Measurements from ENCODE around the gene OR2T2. TPM values are rescaled to one million over a fixed set of nuclear protein-coding genes. Genes with fewer than 3 reads are reported as not detected.
"Not testable (repeated sequence)": the region's sequence is repeated elsewhere in the genome, so short reads cannot be mapped to it uniquely, and the experiment has no call there.

Gene OR2T2
- total RNA-seq: not detected

GRCh38 chr1:248445399-248445798, at the start of gene OR2T2:
TSS of gene OR2T2 (plus strand) at chr1:248445637. CDS start at chr1:248452798, 7,161 bp downstream.
- CTCF ChIA-PET; POLR2A ChIA-PET; intact Hi-C loops (cut with micrococcal nuclease); DNase-seq; H3K4me1 Mint-ChIP-seq (ENCODE audit: low read depth); H3K27ac Mint-ChIP-seq; H3K27me3 Mint-ChIP-seq; H3K36me3 Mint-ChIP-seq; H3K9me3 Mint-ChIP-seq; H3K4me3 Mint-ChIP-seq: not testable (repeated sequence)

DNA sequence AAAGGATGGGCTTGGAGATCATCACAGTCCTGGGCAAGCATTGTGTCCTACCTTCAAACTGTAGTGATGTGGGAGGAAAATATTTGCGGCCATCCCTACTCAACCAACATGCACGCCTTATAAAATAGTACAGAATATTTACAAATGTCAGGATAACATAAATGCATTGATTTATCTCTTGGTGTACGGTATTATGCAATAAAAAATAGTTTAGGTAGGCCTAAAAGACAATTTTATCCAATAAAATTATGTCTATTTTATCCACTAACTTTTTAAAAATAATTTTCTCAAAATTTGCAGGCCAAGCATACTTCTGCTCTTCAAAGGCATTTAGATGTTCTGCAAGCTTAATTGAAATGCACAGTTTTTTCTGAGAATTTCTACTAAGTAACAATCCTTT, 42.7 kb upstream of the OR2T2 start, which contains the start of gene OR2T1:
TSS of gene OR2T1 (plus strand) at position 301 of the 400 bp plus-strand sequence. CDS start 3,100 bp downstream, outside the sequence.
- DNase-seq: no peak
- Mint-ChIP-seq H3K27ac (no peak within 1 kb of the TSS), H3K9me3 (peaks cover 3% of the 10 kb centered on the region), H3K4me1 (ENCODE audit: low read depth) (no peaks in the 10 kb centered on the region), H3K36me3 (no peaks in the 10 kb centered on the region), H3K4me3 (no peak within 1 kb of the TSS), H3K27me3 (no peaks in the 10 kb centered on the region)
- ChIA-PET POLR2A (no interaction called here), CTCF (no interaction called here)
- intact Hi-C loops (cut with micrococcal nuclease): loop anchor here (10.0 kb wide), 1 partner anchor 182 kb away; no protein-coding TSS in a partner anchor

- intact Hi-C loops (cut with micrococcal nuclease): loop anchor here (1.0 to 10.0 kb wide), 3 partner anchors 181 to 403 kb away; no protein-coding TSS in a partner anchor
- no peaks in the 10 kb centered on the region for H3K36me3 Mint-ChIP-seq
- peaks cover 3% of the 10 kb centered on the region for H3K9me3 Mint-ChIP-seq
- H3K4me1 Mint-ChIP-seq (ENCODE audit: low read depth): no peaks in the 10 kb centered on the region
- H3K27ac Mint-ChIP-seq: no peak overlapping the region
- no peak overlapping the region for H3K4me3 Mint-ChIP-seq
- CTCF ChIA-PET: interaction anchor here (0.7 to 1.5 kb wide), 7 partner anchors 10 to 403 kb away, joined by 3 to 5 read pairs (median 4); no protein-coding TSS in a partner anchor
- no peak for DNase-seq
- H3K27me3 Mint-ChIP-seq: no peaks in the 10 kb centered on the region
- POLR2A ChIA-PET: no interaction called here
Measured at GRCh38 chr1:248404024-248404423, 41.4 kb upstream of the OR2T2 start.

- CTCF ChIA-PET: interaction anchor here (0.6 to 0.7 kb wide), 2 partner anchors 206 to 220 kb away, joined by 3 read pairs; no protein-coding TSS in a partner anchor
- intact Hi-C loops (cut with micrococcal nuclease): loop anchor here (10.0 kb wide), 1 partner anchor 178 kb away; no protein-coding TSS in a partner anchor
- H3K36me3 Mint-ChIP-seq: no peaks in the 10 kb centered on the region
- no peak overlapping the region for H3K4me3 Mint-ChIP-seq
- no peak overlapping the region for H3K27ac Mint-ChIP-seq
- DNase-seq: no peak
- POLR2A ChIA-PET: no interaction called here
- H3K4me1 Mint-ChIP-seq (ENCODE audit: low read depth): no peaks in the 10 kb centered on the region
- H3K9me3 Mint-ChIP-seq: peaks cover 15% of the 10 kb centered on the region
- no peaks in the 10 kb centered on the region for H3K27me3 Mint-ChIP-seq
Measured at GRCh38 chr1:248406721-248407692, 38.4 kb upstream of the OR2T2 start.

DNA sequence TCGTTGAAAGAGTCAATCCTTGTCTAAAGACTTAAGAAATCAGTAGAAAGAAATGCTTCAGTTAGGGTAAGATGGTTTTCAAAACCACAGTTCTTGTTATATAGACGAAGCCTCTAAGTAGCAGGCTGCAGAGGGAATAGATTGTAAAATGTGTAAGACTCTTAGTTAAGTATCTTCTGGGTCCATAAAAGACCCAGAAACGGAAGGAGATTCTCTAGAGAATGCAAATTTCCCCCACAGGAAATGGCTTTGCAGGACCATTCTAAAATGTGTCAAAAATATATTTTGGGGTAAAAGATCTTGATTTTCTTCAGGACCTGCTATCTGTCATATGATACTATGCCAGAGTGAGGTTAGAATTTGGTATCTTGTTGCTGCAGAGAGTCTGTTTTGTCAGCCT, 29.2 kb upstream of the OR2T2 start:
- H3K27me3 Mint-ChIP-seq: no peaks in the 10 kb centered on the region

GRCh38 chr1:248417854-248418253, 27.6 kb upstream of the OR2T2 start:
- H3K4me1 Mint-ChIP-seq (ENCODE audit: low read depth): peaks cover 21% of the 10 kb centered on the region
- POLR2A ChIA-PET: no interaction called here
- H3K36me3 Mint-ChIP-seq: peaks cover 6% of the 10 kb centered on the region
- H3K4me3 Mint-ChIP-seq: no peak overlapping the region
- H3K27ac Mint-ChIP-seq: no peak overlapping the region
- intact Hi-C loops (cut with micrococcal nuclease): no loop called here
- CTCF ChIA-PET: interaction anchor here (1.2 kb wide), 1 partner anchor 13 kb away, joined by 3 read pairs; no protein-coding TSS in a partner anchor
- DNase-seq: no peak
- H3K9me3 Mint-ChIP-seq: peaks cover 19% of the 10 kb centered on the region
- H3K27me3 Mint-ChIP-seq: no peaks in the 10 kb centered on the region

More for the DNA sequence above, 29.2 kb upstream of the OR2T2 start:
- no peak for DNase-seq
- Mint-ChIP-seq H3K27ac (no peak overlapping the region), H3K9me3 (peaks cover 14% of the 10 kb centered on the region), H3K4me3 (no peak overlapping the region), H3K36me3 (peaks cover 6% of the 10 kb centered on the region), H3K4me1 (ENCODE audit: low read depth) (peaks cover 21% of the 10 kb centered on the region)
- CTCF ChIA-PET: no interaction called here
- POLR2A ChIA-PET: no interaction called here
- intact Hi-C loops (cut with micrococcal nuclease): no loop called here

DNA sequence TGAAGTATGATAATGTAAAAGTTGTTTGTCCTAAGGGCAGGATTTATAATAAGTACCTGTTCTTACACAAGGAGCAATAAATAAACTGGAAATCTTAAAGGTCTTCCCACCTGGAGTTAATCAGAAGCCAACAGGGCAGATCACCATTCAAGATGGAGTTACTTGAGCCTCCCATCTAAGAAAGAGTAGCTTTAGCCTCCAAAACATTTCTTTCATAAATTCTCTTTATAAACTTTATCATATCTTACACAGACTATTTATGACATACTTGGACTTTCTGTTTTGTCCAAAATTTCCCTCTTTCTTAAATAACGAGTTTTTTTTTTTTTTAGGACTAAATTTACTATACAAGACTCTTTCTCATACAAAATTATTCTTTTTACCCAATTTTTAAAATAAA, 24.1 kb upstream of the OR2T2 start:
- ChIA-PET POLR2A (no interaction called here), CTCF (no interaction called here)
- Mint-ChIP-seq H3K27ac (no peak overlapping the region), H3K27me3 (no peaks in the 10 kb centered on the region), H3K9me3 (peaks cover 28% of the 10 kb centered on the region), H3K36me3 (peaks cover 6% of the 10 kb centered on the region), H3K4me1 (ENCODE audit: low read depth) (peaks cover 17% of the 10 kb centered on the region), H3K4me3 (no peak overlapping the region)
- intact Hi-C loops (cut with micrococcal nuclease): no loop called here
- DNase-seq: no peak

- CTCF ChIA-PET; H3K4me3 Mint-ChIP-seq; H3K27ac Mint-ChIP-seq; H3K36me3 Mint-ChIP-seq; H3K4me1 Mint-ChIP-seq (ENCODE audit: low read depth); H3K27me3 Mint-ChIP-seq; intact Hi-C loops (cut with micrococcal nuclease); DNase-seq; POLR2A ChIA-PET: not testable (repeated sequence)
- H3K9me3 Mint-ChIP-seq: peaks cover 11% of the 10 kb centered on the region
Measured at GRCh38 chr1:248427526-248428191, 17.8 kb upstream of the OR2T2 start.

- H3K9me3 Mint-ChIP-seq; intact Hi-C loops (cut with micrococcal nuclease); H3K36me3 Mint-ChIP-seq; POLR2A ChIA-PET; H3K27ac Mint-ChIP-seq; H3K4me3 Mint-ChIP-seq; CTCF ChIA-PET; H3K27me3 Mint-ChIP-seq; H3K4me1 Mint-ChIP-seq (ENCODE audit: low read depth); DNase-seq: not testable (repeated sequence)
Measured at GRCh38 chr1:248428192-248428533, 17.3 kb upstream of the OR2T2 start.

- H3K9me3 Mint-ChIP-seq; H3K36me3 Mint-ChIP-seq; CTCF ChIA-PET; DNase-seq; POLR2A ChIA-PET; H3K4me3 Mint-ChIP-seq; H3K4me1 Mint-ChIP-seq (ENCODE audit: low read depth); H3K27ac Mint-ChIP-seq; H3K27me3 Mint-ChIP-seq; intact Hi-C loops (cut with micrococcal nuclease): not testable (repeated sequence)
Measured at GRCh38 chr1:248431683-248432082, 13.8 kb upstream of the OR2T2 start.

- H3K4me1 Mint-ChIP-seq (ENCODE audit: low read depth); H3K27me3 Mint-ChIP-seq; intact Hi-C loops (cut with micrococcal nuclease); POLR2A ChIA-PET; H3K27ac Mint-ChIP-seq; H3K4me3 Mint-ChIP-seq; H3K9me3 Mint-ChIP-seq; DNase-seq; H3K36me3 Mint-ChIP-seq; CTCF ChIA-PET: not testable (repeated sequence)
Measured at GRCh38 chr1:248432201-248432600, 13.2 kb upstream of the OR2T2 start.

DNA sequence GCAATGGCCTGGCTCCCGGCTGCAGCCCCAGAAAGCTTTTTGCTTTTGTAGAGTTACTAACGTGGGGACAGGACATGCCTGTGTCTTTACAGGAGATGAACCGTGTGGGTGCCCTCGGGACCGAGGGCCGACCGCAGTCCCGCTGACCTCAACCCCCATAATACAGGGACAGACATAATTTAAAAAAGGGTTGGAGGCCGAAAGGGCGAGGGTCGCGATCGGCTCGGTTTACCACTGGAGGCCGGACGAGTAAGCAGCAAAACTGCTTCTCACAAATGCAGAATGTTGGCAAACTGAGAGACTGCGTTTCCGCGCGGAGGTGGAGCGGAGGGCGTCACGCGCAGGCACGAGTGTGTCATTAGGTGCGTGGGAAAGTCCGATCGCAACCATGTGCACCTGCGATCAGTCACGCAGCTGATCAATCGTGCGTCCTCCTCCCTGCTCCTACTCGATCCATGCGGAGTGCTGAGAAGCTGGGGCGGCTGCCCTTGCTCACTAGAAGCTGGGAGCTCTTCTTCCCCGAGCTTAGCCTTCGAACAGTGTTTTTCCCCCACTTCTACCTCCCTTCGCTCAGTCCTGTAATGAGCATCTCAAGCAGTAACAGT, 11.5 kb upstream of the OR2T2 start:
- intact Hi-C loops (cut with micrococcal nuclease): not testable (repeated sequence)

More for the DNA sequence above, 11.5 kb upstream of the OR2T2 start:
- H3K27me3 Mint-ChIP-seq; DNase-seq; CTCF ChIA-PET; H3K4me1 Mint-ChIP-seq (ENCODE audit: low read depth); H3K36me3 Mint-ChIP-seq; H3K27ac Mint-ChIP-seq; H3K4me3 Mint-ChIP-seq; H3K9me3 Mint-ChIP-seq; POLR2A ChIA-PET: not testable (repeated sequence)
